GM23248 (cell line): ENCODE data around the gene TRERF1.
"Not testable (repeated sequence)": the region's sequence is repeated elsewhere in the genome, so short reads cannot be mapped to it uniquely, and the experiment has no call there.

Experiments
- EZH2 ChIP-seq: fragments of 200-600 bp; sonication (generic); IDR thresholded peaks from 2 replicates; pipeline ENCODE4 v1.6.1; 2018; ENCODE audit warnings: antibody characterized with exemption, mild to moderate bottlenecking; ENCODE audit not compliant: insufficient read depth, poor library complexity, severe bottlenecking
- EZH2phosphoT487 ChIP-seq: fragments of 200-600 bp; sonication (generic); IDR thresholded peaks from 2 replicates; pipeline ENCODE4 v1.6.1; 2018; ENCODE audit warnings: antibody characterized with exemption, moderate library complexity, mild to moderate bottlenecking, low read depth; ENCODE audit not compliant: insufficient read depth

DNA sequence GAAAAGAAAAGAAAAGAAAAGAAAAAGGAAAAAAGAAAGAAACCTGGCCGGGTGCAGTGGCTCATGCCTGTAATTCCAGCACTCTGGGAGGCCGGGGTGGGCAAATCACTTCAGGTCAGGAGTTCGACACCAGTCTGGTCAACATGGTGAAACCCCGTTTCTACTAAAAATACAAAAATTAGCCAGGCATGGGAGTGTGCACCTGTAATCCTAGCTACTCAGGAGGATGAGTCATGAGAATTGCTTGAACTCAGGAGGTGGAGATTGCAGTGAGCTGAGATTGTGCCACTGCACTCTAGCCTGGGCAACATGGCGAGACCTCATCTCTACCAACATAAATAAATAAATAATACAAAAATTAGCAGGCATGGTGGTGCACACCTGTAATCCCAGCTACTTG is 259.3 kb downstream of the TRERF1 start:
- TF ChIP-seq EZH2, EZH2phosphoT487: not testable (repeated sequence)
